Retinal pigment epithelial cell (primary cell): ENCODE measurements around the gene SZRD1.

Experiments
- DNase-seq: peaks from one replicate; pipeline ENCODE4 v3.0.0-alpha.2; 2010; ENCODE audit warnings: low read depth
- H3K4me3 ChIP-seq: 2 replicates; pipeline ENCODE4 v1.5.1; 2011; ENCODE audit warnings: mild to moderate bottlenecking, low read length, control low read depth, moderate library complexity
- CTCF ChIP-seq: conservative IDR thresholded peaks from 2 replicates; pipeline ENCODE4 v1.5.1; 2011; ENCODE audit warnings: low read depth, low read length, control low read depth, inconsistent platforms

Gene SZRD1

GRCh38 chr1:16430606-16431005 is 63.6 kb downstream of the SZRD1 start:
- DNase-seq, result no peak
- no peak overlapping the region for H3K4me3 ChIP-seq
- TF ChIP-seq CTCF, result no peak

- TF ChIP-seq CTCF, result no peak
- no peak overlapping the region for H3K4me3 ChIP-seq
- no peak for DNase-seq
These were observed 66.0 kb downstream of the SZRD1 start for GRCh38 chr1:16433030-16433429.

DNA sequence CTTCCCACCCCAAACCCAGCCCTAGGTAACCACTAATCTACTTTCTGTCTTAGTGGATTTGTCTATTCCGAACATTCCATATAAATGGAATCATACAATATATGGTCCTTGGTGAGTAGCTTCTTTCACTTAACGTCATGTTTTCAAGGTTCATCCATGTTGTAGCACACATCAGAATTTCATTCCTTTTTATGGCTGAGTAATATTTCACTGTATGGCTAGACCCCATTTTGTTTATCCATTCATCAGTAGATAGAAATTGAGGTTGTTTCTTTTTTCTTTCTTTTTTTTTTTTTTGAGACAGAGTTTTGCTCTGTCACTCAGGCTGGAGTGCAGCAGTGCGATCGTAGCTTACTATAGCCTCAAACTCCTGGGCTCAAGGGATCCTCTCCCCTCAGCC is 67.0 kb downstream of the SZRD1 start:
- H3K4me3 ChIP-seq, result no peak overlapping the region
- no peak for DNase-seq
- no peak for TF ChIP-seq CTCF

- H3K4me3 ChIP-seq, result no peak overlapping the region
- TF ChIP-seq CTCF, result no peak
- no peak for DNase-seq
These were observed 67.5 kb downstream of the SZRD1 start for GRCh38 chr1:16434501-16434900.

GRCh38 chr1:16436946-16437474 is 70.0 kb downstream of the SZRD1 start, which contains the start of gene SPATA21:
Gene SPATA21, minus strand, starts transcription at chr1:16437424. Its CDS starts 6,053 bp downstream, at chr1:16431371.
- H3K4me3 ChIP-seq, result no peak within 1 kb of the TSS
- no peak for TF ChIP-seq CTCF
- no peak for DNase-seq

- no peak overlapping the region for H3K4me3 ChIP-seq
- no peak for DNase-seq
- no peak for TF ChIP-seq CTCF
These were observed 71.5 kb downstream of the SZRD1 start for GRCh38 chr1:16438516-16438915.

- no peak for TF ChIP-seq CTCF
- no peak for DNase-seq
- H3K4me3 ChIP-seq, result no peak overlapping the region
These were observed 71.9 kb downstream of the SZRD1 start for GRCh38 chr1:16438924-16439323.
